ENCODE results near the gene MED31.

DNA sequence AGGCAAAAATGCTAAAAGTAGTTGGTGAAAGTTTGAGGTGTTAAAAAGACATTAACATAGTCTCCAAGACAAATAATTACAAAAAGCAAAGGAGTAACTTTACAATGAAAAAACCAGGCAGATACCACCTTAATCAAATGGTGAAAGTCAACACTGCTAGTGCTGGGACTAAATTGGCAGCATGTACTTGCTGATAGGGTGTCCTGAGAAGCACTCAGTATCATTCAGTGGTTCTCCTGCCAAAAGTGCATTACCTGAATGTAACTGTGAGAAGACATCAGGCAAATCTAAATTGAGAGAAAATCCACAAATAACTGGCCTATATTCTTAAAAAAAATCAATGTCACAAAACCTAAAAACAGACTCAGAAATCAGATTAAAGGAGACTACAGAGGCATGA lies 18.9 kb downstream of the MED31 start:
- TF ChIP-seq GATA3 (IDR thresholded peaks at IDR 0.05; ENCODE audit: low read depth, low read length), result no peak
- no peak for TF ChIP-seq GATA2 (IDR thresholded peaks at IDR 0.05; ENCODE audit: low read depth, low read length)

Data from SH-SY5Y (cell line).